Uterus (tissue), 4 donors: ENCODE data around the gene DLX6. TPM values are rescaled to one million over a fixed set of nuclear protein-coding genes. Genes with fewer than 3 reads are reported as not detected.

Experiments used
- DNase-seq, 2 donors: peaks; one replicate each; pipeline ENCODE4 v3.0.0-alpha.2; 2019 to 2020
- H3K27ac ChIP-seq, 2 donors: fragments of 200-600 bp; sonication (generic); 1 replicate in 1 of 2; 2 replicates in 1 of 2; pipeline ENCODE4 v1.5.1; 2016 to 2018
- H3K27me3 ChIP-seq, 2 donors: fragments of 200-600 bp; sonication (generic); one replicate each; pipeline ENCODE4 v1.5.1; 2018 to 2019; ENCODE audit warnings: control low read depth in 1 of 2
- H3K36me3 ChIP-seq, 2 donors: fragments of 200-600 bp; sonication (generic); one replicate each; pipeline ENCODE4 v1.5.1; 2019; ENCODE audit warnings: control low read depth in 1 of 2
- H3K4me1 ChIP-seq, 2 donors: fragments of 200-600 bp; sonication (generic); one replicate each; pipeline ENCODE4 v1.5.1; 2018 to 2019; ENCODE audit warnings: control low read depth in 1 of 2
- H3K4me3 ChIP-seq, 2 donors: fragments of 200-600 bp; sonication (generic); 1 replicate in 1 of 2; 2 replicates in 1 of 2; pipeline ENCODE4 v1.5.1; 2018 to 2019; ENCODE audit warnings: mild to moderate bottlenecking in 1 of 2
- H3K9me3 ChIP-seq, 2 donors: fragments of 200-600 bp; sonication (generic); one replicate each; pipeline ENCODE4 v1.5.1; 2019; ENCODE audit warnings: control low read depth in 1 of 2
- CTCF ChIP-seq, 4 experiments: fragments of 200-600 bp in 2 of 4; fragments of 450-650 bp in 2 of 4; sonication (generic) in 2 of 4; IDR thresholded peaks; one replicate each; pipeline ENCODE4 v1.5.1; 2016 to 2019; ENCODE audit warnings: antibody characterized with exemption in 4 of 4, mild to moderate bottlenecking in 2 of 4, moderate library complexity in 1 of 4
- POLR2A ChIP-seq, 2 donors: fragments of 450-650 bp; IDR thresholded peaks; one replicate each; pipeline ENCODE4 v1.6.1; 2016; ENCODE audit warnings: antibody characterized with exemption in 2 of 2, mild to moderate bottlenecking in 1 of 2, moderate library complexity in 1 of 2
- intact Hi-C: fragments of 100-400 bp; cut with DNase I; formaldehyde crosslinking; loops from one replicate; pipeline ENCODE4 v1.15.1; 2023; ENCODE audit warnings: low total_unique reads
- total RNA-seq, 4 donors: library from RNA; depleted of rRNA in 3 of 4; stranded (reverse); fragments of >200 nt in 3 of 4; gene quantifications; one replicate each; pipeline versions ENCODE4 v1.1.0 to v1.2.4, GENCODE V29; 2014 to 2023
- donor health status: DM: yes; HTN: yes; CAD: no.

The DLX6 gene
- total RNA-seq, 4 donors from 2014 or later = 0.30 to 1.5 (median 0.77) TPM; not detected in 1

DNA sequence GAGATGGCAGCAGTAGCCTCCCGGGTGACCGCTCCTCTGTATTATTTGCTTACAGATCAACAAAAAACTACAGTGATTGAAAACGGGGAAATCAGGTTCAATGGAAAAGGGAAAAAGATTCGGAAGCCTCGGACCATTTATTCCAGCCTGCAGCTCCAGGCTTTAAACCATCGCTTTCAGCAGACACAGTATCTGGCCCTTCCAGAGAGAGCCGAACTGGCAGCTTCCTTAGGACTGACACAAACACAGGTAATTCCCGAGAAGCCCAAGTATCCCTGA, 2.2 kb downstream of the DLX6 start:
- no peak overlapping the region for H3K27ac ChIP-seq
- no peaks in the 10 kb centered on the region for H3K36me3 ChIP-seq
- H3K4me1 ChIP-seq = peaks cover 0 to 5% of the 10 kb centered on the region in 2 donors
- H3K27me3 ChIP-seq = peaks cover 22 to 78% of the 10 kb centered on the region in 2 donors
- no peaks in the 10 kb centered on the region for H3K9me3 ChIP-seq
- H3K4me3 ChIP-seq = no peak overlapping the region
- intact Hi-C loops = no loop called here
- no peak for DNase-seq
- TF ChIP-seq CTCF (IDR thresholded peaks at IDR 0.05) (no peak), POLR2A (IDR thresholded peaks at IDR 0.05) (no peak)

GRCh38 chr7:97008275-97008917, 3.0 kb downstream of the DLX6 start:
- Histone ChIP-seq H3K27ac (no peak overlapping the region), H3K4me1 (peaks cover 0 to 5% of the 10 kb centered on the region in 2 donors), H3K27me3 (peaks cover 15 to 78% of the 10 kb centered on the region in 2 donors), H3K4me3 (no peak overlapping the region), H3K36me3 (no peaks in the 10 kb centered on the region), H3K9me3 (no peaks in the 10 kb centered on the region)
- DNase-seq = no peak
- intact Hi-C loops = no loop called here
- TF ChIP-seq POLR2A (IDR thresholded peaks at IDR 0.05) = no peak
- TF ChIP-seq CTCF (IDR thresholded peaks at IDR 0.05) = no peak

GRCh38 chr7:97009753-97010732, 4.7 kb downstream of the DLX6 start:
- H3K27me3 ChIP-seq = peaks cover 2 to 76% of the 10 kb centered on the region in 2 donors
- H3K4me3 ChIP-seq = no peak overlapping the region
- H3K27ac ChIP-seq = no peak overlapping the region
- H3K9me3 ChIP-seq = no peaks in the 10 kb centered on the region
- H3K36me3 ChIP-seq = no peaks in the 10 kb centered on the region
- no peak for TF ChIP-seq CTCF (IDR thresholded peaks at IDR 0.05)
- TF ChIP-seq POLR2A (IDR thresholded peaks at IDR 0.05) = no peak
- intact Hi-C loops = no loop called here
- no peak for DNase-seq
- H3K4me1 ChIP-seq = peaks cover 0 to 5% of the 10 kb centered on the region in 2 donors

- no peak for DNase-seq
- Histone ChIP-seq H3K27me3 (peaks cover 2 to 81% of the 10 kb centered on the region in 2 donors), H3K4me3 (no peak overlapping the region), H3K36me3 (no peaks in the 10 kb centered on the region), H3K9me3 (no peaks in the 10 kb centered on the region), H3K27ac (no peak overlapping the region), H3K4me1 (peaks cover 0 to 5% of the 10 kb centered on the region in 2 donors)
- TF ChIP-seq POLR2A (IDR thresholded peaks at IDR 0.05) (no peak), CTCF (IDR thresholded peaks at IDR 0.05) (no peak)
- intact Hi-C loops = no loop called here
Measured at GRCh38 chr7:97011104-97011503, 5.8 kb downstream of the DLX6 start.
